ENCODE results near the gene SH3PXD2B.

- TF ChIP-seq CTCF (IDR thresholded peaks at IDR 0.05; ENCODE audit: insufficient read depth, low read length) (no peak), REST (IDR thresholded peaks at IDR 0.05; ENCODE audit: insufficient replicate concordance, low read depth) (no peak), POLR2AphosphoS5 (IDR thresholded peaks at IDR 0.05; ENCODE audit: low read depth) (no peak), GABPA (IDR thresholded peaks at IDR 0.05; ENCODE audit: low read depth) (no peak)
These were observed 929 bp downstream of the SH3PXD2B start for GRCh38 chr5:172453206-172453985.
